T-helper 1 cell (primary cell): ENCODE results near the gene ITPRIPL2.

ENCODE experiments used
- DNase-seq, 5 donors: peaks; one replicate each; pipeline ENCODE4 v3.0.0-alpha.2; 2012 to 2020

The ITPRIPL2 gene

DNA sequence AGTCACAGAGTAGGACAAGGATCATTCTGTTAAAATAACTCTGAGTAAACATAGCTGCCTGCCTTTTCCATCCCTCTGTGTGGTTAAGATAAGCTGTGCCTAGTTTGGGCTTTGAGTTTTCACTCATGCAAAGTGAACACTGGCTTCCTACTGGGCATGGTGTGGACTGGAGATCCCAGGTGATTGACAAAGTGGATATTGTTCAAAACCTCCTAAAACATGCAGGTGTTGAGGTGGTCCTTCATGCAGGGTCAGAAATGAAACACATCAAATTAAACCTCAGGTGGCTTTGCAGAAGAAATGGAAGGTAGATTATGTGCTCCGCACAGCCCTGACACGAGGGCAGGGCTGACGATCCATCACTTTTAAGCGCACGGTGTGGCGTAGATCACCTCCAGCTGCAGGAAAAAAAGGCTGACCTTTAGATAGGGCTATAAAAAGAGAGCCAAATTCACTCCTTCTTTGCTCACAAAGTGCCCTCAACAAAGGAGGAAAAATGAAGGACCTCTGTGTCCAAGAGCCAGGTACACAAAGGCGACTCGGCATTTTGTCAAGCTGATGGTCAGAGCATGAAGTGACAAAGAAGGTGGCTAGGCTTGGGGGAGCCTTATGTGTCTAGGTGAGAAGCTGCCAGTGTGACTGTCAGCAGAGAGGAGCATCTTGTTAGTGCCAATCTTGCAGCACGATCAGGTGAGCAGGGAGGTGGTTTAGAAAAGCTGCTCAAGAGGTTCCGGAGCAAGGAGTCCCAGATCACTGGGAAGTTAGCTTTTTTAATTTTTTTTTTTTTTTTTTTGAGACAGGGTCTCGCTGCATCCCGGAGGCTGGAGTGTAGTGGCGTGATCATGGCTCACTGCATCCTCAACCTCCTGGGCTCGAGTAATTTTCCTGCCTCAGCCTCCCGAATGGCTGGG lies 19.9 kb upstream of the ITPRIPL2 start:
- DNase-seq: no peak

DNA sequence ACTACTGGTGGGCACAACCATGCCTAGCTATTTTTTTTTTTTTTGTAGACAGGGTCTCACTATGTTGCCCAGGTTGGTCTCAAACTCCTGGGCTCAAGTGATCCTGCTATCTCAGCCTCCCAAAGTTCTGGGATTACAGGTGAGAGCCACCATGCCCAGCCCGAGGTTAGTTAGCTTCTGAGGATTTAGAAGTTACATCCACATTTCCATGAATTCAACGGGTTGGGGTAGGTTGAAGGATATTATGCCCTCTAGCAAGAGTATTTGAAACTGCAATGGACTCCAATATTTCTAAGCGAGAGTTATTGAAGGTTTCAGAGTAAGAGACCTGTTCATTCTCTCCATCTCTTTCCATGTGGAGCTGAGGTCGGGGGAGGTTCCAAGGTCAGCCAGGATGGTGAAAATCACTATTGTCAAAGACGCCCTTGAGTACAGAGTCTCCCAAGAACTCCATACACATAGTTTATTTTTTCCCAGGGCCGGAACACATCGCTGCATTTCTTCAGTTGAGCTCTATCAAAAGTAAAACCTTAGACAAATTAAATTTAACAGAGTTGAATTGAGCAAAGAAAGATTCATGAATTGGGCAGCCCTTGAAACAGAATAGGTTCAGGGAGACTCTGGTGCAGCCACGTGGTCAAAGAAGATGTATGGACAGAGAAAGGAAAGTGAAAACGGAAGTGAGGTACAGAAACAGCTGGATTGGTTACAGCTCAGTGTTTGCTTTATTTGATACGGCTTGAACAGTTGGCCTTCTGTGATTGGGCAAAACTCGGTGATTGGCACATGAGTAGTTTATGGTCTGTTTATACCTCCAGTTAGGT lies 19.0 kb upstream of the ITPRIPL2 start:
- peak in 1 of 5 donors; percentile 15 for DNase-seq

DNA sequence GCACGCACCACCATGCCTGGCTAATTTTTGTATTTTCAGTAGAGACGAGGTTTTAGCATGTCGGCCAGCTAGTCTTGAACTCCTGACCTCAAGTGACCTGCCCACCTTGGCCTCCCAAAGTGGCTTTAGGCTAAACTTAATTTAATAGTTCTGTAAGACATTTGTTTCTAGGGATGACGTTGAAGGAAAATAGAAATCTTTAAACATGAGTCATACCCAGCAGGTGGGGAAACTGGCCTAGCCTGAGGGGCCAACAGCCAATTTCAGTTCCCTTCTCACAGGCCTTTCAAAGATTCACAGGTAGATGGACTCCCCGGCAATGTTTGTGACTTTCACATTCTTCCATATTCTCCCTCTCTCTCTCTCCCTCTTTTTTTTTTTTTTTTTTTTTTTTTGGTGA lies 18.1 kb upstream of the ITPRIPL2 start:
- no peak for DNase-seq

DNA sequence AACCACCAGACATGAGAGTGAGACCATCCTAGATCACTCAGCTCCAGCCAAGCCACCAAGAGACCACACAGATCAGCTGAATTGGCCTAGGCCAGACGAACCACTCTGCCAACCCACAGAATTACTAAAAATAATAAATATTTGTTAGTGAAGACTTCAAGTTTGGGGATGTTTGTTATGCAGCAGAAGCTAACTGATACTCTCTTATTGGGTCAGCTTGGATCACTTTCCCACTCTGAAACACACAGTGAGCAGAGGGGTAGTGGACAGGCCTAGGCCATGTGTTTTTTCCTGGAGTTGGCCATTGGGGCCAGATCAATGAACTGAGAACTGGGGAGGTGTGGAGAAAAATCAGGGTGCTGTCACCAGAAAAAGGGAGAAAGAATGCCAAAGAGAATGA lies 15.6 kb upstream of the ITPRIPL2 start:
- no peak for DNase-seq

DNA sequence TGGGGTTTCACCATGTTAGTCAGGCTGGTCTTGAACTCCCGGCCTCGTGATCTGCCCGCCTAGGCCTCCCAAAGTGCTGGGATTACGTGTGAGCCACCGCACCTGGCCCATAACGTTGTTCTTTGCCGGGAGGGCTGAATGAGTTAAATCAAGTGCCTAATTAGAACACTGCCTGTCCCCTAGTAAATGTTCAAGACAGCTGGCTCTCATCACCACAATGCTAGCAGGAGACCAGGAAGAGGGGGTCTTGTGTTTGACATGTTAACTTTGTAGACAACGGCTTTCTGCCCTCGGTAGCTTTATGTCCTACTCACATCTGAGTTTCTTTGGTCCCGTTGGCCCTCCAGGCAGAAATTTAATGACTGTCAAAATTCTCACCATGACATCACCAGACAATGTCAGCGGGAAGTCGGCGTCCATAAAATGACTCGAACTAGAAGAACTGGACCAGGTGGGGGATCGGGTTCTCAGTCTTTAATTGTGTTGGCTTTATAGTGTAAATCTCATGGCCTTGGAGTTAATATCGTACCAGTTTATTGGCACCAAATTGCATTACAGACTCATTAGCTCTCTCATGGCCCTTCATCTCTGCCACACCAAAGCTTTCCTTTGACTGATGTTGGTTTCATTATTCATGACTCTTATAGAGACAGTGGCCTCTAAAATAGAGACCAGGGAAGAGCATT lies 11.4 kb upstream of the ITPRIPL2 start:
- no peak for DNase-seq

DNA sequence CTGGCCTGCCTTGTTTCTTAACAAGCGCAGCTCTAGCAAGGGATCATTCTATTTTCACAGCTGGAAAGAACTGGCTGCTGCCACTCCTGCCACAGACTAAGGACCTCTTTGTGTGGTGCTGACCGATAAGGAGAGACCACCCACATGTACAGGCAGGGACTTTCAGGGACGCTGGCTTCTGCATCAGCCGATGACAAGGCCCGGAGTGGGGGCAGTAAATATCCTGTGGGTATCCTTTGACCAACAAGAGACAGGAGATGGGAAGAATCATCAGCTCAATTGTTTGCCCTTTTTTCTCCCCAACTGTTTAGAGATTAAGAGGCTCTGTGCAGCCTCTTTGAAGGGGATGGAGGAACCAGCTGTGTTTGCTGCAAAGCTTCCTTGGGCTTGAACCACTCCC lies 9.2 kb upstream of the ITPRIPL2 start:
- DNase-seq: no peak

DNA sequence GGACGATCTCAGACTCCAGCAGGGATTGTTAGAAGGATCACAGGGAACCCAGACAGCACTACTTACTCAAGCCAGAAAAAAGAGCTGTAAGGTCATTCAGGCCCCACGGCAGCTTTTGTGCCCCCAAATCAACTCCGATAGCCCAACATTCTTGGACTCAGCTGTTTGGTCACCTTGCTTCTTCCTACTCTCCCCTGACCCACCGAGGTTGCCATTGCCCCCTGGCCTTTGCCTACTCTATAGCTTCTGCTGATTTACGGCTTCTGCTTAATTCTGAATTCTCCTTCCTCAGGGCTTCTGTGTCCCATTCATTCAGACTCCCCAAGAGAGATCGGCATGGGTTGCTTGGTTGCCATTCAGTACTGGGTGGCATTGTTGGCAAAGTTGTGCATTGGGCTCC lies 8.6 kb upstream of the ITPRIPL2 start:
- no peak for DNase-seq

DNA sequence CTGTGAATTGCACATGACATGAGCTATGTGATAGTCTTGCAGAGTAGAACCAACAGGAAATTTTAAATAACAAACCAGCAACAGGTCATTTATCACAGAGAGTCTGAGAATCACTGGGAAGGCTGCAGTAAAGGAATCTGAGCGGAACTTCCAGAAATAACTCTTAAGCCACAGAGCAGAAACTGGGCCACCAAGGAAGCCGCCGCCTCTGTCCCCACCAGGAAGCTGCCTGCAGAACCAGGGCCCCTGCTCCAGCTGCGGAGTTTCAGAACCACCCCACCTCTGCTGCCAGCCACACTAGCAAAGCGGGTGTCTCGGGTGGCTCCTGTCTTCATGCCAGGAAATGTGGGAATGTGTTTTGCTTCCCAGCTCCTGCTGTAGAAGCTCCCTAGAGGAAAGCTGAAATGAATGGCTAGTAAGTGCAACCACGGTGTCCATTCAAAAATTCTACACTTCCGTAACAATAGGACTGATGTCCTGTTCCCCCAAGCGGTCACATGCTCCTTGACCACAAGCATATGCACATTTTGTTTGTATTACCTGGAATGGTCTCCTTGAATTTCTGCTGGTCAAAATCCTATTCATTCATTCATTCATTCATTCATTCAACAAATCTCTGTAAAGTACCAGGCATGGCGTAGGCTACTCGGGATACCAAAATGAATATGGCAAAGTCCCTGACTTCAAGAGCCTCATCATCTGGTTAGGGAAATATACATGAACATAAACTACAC lies 7.7 kb upstream of the ITPRIPL2 start:
- DNase-seq: no peak

DNA sequence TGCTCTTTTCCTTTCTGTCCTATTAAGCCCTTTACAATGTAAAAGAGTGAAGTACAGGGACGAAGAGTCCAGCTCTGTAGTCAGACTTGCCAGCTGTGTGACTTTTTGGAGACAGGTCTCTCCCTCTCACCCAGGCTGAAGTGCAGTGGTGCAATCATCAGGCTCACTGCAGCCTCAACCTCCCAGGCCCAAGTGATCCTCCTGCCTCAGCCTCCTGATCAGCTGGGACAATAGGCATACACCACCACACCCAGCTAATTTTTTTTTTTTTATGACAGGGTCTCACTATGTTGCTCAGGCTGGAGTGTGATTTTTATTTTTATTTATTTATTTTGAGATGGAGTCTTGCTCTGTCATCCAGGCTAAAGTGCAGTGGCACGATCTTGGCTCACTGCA lies 7.1 kb upstream of the ITPRIPL2 start:
- DNase-seq: no peak

DNA sequence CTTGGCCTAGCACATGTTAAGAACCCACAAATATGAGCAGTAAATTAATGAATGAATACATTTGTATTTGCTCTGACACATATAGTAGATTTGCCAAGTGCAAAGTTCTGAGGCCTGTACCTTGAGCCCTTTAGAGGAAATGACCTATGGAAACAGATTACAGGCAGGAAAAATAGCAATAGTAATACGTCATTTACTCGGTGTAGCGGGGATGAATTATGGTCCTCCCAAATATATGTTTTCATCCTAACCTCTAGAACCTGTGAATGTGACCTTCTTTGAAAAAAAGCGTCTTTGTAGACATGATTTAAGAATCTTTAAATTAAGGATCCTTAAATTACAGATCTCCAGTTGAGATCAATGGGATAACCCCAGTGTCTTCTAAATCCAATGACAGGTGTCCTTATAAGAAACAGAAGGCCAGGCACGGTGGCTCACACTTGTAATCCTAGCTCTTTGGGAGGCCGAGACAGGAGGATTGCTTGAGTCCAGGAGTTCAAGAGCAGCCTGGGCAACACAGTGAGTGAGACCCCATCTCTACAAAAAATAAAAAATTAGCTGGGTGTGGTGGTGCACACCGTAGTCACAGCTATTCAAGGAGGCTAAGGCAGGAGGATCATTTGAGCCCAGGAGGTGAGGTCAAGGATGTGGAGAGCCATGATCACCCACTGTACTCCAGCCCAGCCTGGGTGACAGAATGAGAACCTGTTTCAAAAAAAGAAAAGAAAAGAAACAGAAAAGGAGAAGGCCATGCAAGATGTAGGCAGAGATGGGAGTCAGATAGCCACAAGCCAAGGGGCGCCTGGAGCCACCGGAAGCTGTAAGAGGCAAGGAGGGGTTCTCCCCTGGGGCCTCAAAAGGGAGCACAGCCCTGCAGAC lies 5.1 kb upstream of the ITPRIPL2 start:
- DNase-seq: no peak

DNA sequence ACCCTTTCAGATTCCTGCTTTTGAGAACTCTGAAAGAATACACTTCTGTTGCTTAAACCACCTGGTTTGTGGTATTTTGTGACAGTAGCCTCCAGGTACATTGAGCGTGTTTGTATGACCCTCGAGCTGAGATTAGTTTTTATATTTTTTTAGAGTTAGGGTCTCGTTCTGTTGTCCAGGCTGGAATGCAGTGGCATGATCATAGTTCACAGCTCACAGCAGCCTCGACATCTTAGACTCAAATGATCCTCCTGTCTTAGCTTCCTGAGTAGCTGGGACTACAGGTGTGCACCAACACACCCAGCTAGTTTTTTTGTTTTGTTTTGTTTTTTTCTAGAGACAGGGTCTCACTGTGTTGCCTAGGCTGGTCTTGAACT lies 4.5 kb upstream of the ITPRIPL2 start:
- no peak for DNase-seq

DNA sequence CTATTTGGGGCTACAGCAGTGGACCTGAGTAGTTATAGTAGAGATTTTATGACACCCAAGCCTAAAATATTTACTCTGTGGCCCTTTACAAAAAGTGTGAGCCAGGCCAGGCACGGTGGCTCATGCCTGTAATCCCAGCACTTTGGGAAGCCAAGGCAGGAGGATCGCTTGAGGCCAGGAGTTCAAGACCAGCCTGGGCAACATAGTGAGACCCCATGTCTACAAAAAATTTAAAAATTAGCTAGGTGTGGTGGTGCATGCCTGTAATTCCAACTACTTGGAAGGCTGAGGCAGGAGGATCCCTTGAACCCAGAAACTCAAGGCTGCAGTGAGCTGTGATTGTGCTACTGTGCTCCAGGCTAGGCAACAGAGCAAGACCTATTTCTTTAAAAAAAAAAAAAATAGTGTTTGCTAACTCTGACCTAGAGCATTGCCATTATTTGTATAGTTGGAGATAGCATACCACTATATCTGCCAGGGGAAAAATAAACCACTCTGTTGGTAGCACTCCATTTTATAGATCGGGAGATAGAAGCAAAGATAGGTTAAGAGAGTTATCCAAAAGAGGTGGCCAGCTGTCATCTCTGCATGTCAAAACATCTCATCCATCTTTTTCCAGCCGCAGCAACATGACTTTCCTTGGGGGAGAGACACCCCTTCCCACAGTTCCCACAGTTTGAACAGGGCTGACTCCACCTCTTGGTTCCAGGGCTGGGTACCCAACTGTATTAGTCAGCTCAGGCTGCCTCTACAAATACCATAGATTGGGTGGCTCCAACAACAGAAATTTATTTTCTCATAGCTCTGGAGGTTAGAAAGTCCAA lies 3.0 kb upstream of the ITPRIPL2 start:
- no peak for DNase-seq

DNA sequence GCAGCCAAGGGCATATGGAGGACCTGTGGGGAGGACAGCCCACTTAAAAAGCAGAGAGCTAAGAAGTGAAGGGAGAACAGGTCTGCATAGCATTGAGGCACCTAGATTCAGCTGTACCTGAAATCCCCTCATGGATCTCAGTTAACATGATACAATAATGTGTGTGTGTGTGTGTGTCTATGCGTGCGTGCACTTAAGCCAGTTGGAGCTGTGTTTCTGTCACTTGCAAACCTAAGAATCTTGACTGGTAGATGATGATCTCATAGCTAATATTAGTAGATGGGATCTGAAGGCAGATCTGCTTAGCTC lies 1.7 kb upstream of the ITPRIPL2 start:
- no peak for DNase-seq

DNA sequence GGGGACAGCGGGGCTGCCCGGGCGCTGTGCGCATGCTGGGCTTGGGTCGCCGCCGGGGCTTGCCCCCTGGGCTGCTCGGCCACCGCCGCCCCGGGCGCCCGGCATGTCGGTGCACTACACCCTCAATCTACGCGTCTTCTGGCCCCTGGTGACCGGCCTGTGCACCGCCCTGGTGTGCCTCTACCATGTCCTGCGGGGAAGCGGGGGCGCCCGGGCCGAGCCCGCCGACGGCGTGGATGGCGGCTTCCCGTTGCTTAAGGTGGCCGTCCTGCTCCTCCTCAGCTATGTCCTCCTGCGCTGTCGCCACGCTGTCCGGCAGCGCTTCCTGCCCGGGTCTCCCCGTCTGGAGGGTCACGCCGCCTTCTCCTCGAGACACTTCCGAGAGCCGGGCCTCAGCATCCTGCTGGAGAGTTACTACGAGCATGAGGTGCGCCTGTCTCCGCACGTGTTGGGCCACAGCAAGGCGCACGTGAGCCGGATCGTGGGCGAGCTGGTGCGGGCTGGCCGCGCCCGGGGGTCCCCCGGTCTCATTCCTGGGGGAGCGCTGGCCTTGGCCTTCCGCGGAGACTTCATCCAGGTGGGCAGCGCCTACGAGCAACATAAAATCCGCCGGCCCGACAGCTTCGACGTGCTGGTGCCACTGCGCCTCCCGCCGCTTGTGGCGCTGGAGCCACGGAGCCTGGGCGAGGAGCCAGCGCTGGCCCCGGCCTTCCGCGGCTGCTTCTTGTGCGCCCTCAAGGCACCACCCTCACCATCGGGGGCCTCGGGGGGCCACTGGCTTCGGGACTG lies 789 bp downstream of the ITPRIPL2 start:
- peak in 1 of 5 donors; percentile 20 for DNase-seq

DNA sequence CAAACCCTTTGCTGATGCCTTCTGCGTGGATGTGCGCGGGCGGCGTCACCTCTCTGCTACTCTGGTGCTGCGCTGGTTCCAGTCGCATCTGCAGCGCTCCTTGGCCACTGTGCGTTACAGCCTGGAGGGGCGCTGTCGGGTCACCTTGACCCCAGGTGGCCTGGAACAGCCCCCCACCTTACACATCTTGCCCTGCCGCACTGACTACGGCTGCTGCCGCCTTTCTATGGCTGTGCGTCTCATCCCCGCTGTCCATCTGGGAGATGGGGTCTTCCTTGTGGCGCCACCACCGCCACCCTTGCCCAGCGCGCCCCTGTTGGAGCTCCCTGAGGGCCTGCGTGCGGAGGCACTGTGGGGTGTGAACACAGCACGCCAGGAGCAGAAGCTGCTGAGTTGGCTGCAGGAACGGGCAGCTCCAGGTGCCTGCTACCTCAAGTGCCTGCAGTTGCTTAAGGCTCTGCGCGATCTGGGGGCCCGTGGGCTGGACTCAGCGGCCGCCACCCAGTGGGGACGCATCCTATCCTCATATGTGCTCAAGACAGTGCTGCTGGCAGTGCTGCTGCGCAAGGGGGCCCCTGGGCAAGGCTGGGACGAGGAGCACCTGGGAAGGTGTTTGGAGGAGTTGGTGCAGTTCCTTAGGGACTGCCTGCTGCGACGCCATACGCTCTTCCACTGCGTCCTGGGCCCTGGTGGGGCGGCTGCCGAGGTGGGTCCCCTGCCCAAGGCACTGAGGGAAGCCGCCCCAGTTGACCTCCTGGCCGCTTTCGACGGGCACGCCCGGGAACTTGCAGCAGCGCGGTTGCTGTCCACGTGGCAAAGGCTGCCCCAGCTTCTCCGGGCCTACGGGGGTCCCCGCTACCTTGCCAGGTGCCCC lies 1.6 kb downstream of the ITPRIPL2 start:
- DNase-seq: no peak

DNA sequence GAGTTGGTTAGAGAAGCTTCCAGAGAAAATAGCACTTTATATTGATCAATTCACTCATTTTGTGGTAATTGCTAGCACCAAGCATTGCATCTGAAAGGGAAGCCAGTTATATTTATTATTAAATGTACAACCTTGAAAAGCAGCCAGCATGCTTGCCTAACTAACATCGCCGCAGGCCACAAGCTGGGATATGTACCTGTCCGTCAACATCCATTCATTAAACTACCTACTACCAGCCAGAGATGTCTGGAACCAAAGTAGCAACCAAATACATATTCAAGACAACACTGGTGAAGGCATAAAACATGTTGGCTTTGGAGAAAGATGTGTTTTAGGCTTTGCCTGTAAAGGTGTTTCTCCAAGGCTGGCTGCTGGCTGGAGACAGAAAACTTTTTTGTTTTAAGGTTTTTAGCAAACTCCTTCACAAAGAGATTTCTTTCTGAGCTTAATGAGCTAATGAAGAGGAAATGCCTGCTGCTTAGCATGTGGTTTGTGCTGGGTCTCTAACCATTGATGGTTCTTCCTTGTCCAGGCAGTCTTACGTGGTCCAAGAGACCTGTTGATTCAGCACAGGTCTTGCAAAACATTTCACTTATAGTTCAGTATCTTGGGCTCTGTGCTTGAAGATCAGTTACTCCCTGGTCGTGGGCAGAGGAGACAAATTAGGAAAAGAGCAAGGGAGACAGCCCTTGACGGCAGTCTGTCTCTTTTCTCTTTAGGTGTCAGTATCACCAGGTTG lies 3.1 kb downstream of the ITPRIPL2 start:
- no peak for DNase-seq

DNA sequence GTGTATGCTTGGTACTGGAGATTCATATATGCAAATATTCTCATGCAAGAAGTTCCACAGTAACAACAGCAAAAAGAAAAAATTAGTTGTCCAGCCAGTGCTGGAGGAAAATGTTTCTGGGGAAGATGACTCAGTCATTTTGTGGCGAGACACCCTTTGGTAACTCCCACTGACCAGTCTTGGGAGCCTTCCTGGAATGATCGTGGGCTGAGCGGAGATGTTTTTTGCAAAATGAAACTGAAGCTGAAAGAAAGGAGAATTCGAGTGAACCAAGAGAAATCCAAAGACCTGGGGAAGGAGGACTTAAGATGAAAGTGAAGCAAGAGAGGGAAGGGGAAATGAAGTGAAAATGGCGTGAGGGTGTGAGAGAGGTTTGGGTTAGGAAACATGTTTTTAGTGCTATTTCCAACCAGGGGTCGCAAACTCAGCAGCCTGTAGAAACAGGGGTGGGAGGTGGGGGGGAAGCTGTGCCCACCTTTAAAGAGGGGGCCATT lies 5.2 kb downstream of the ITPRIPL2 start:
- peak in 1 of 5 donors; percentile 36 for DNase-seq

DNA sequence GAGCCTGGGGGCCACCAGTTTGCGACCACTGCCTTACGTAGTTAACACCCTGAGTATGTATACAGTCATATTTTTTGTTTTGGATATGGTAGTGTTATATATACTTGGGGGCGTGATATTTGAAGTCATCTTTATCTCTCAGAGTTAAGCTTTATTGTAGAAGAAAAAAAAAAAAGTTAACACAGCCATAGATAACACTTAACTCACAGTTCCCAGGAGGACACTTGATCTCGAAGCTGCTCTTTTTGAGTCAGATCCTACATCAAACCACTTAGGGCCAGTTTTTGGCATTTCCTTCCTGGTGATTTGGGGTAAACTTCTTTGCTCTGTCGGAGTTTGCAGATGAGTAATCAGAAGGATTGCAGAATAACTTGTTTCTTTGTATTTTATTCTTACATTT lies 5.8 kb downstream of the ITPRIPL2 start:
- peak in 1 of 5 donors; percentile 55 for DNase-seq
